ENCODE results near the gene PRKACB.
"Not testable (repeated sequence)": the region's sequence is repeated elsewhere in the genome, so short reads cannot be mapped to it uniquely, and the experiment has no call there.

PRKACB gene

DNA sequence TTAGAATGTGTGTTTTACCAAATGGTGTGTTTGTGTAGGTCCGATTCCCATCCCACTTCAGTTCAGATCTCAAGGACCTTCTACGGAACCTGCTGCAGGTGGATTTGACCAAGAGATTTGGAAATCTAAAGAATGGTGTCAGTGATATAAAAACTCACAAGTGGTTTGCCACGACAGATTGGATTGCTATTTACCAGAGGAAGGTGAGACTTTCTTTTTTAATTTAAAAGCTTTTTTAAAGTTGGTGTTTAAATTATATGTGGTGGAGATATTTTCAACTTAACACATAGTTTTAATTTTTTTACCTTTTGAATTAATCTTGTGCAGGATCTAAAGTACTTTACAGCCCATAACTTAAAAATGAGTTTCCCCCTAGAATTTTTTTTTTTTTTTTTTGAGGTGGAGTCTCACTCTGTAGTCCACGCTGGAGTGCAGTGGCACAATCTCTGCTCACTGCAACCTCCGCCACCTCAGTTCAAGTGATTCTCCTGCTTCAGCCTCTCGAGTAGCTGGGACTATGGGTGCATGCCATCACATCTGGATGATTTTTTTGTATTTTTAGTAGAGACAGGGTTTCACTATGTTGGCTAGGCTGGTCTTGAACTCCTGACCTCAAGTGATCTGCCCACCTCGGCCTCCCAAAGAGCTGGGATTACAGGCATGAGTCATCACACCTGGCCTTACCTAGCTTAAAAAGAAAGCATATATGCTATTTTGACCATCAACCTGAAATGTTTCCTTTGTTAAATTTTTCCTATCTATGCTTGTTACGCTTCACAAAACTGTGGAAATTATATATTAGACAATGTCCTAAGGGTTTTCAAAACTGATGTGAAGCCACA, 70.3 kb downstream of the PRKACB start:
- H3K36me3 Mint-ChIP-seq, result peaks cover 26% of the 10 kb centered on the region
- H3K4me1 Mint-ChIP-seq, result peaks cover 9% of the 10 kb centered on the region
- H3K4me3 Mint-ChIP-seq, result no peak overlapping the region
- no peaks in the 10 kb centered on the region for H3K27me3 Mint-ChIP-seq
- no peak for DNase-seq (ENCODE audit: low spot score in 2 of 2)
- no peak overlapping the region for H3K27ac Mint-ChIP-seq
- peaks cover 1% of the 10 kb centered on the region for H3K9me3 Mint-ChIP-seq
- no peak for ATAC-seq (ENCODE audit: low read depth)

DNA sequence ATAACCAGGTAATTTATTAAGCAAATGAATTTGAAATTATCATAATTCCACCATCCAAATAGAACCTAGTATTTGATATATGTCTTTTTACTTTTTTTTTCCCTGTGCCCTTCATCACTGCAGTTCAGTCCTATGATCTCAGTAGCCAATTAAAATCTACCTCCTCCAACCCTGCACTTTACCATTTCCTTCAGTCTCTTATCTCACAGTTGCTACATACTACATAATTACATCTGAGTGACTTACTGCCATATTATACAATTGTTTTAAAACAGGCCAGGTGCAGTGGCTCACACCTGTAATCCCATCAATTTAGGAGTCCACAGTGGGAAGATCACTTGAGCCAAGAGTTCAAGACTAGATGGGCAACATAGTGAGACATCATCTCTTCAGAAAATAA, 73.2 kb downstream of the PRKACB start:
- DNase-seq (ENCODE audit: low spot score in 2 of 2) (no peak), ATAC-seq (ENCODE audit: low read depth) (no peak)
- Mint-ChIP-seq H3K27ac (peak overlapping the region; percentile 42), H3K4me1 (peaks cover 9% of the 10 kb centered on the region), H3K4me3 (no peak overlapping the region), H3K9me3 (peaks cover 5% of the 10 kb centered on the region), H3K36me3 (peaks cover 49% of the 10 kb centered on the region), H3K27me3 (no peaks in the 10 kb centered on the region)

DNA sequence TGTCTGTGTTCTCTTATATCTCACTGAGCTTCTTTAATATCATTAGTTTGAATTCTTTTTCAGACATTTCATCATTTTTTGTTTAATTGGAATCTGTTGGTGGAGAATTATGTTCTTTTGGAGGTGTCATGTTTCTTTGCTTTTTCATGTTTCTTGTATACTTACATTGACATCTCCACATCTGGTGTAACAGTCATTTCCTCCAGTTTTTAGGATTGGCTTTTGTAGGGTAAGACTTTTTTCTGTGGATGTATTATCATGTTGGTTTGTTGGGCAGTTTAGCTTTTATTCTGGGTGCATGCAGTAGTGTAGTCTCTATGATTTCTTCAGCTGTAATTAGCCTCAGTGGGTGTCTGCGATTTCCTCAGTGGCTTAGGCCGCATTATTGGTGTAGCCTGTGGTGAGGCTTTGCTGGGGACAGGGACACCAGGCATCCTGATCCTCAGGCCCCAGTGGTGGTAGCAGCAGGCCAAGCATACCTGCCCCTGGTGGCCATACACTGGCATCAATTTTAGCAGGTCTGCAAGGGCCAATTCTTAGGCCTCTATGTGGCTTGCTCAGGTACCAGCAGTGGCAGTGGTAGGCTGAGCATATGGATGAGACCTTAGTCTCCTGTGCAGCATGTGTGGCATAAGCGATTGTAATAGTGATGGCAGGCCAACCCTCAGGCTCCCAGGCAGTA, 79.8 kb downstream of the PRKACB start:
- peaks cover 16% of the 10 kb centered on the region for H3K9me3 Mint-ChIP-seq
- peaks cover 6% of the 10 kb centered on the region for H3K4me1 Mint-ChIP-seq
- H3K27ac Mint-ChIP-seq, result no peak overlapping the region
- H3K36me3 Mint-ChIP-seq, result peaks cover 55% of the 10 kb centered on the region
- no peak overlapping the region for H3K4me3 Mint-ChIP-seq
- no peaks in the 10 kb centered on the region for H3K27me3 Mint-ChIP-seq
- no peak for ATAC-seq (ENCODE audit: low read depth)
- DNase-seq (ENCODE audit: low spot score in 2 of 2), result no peak

DNA sequence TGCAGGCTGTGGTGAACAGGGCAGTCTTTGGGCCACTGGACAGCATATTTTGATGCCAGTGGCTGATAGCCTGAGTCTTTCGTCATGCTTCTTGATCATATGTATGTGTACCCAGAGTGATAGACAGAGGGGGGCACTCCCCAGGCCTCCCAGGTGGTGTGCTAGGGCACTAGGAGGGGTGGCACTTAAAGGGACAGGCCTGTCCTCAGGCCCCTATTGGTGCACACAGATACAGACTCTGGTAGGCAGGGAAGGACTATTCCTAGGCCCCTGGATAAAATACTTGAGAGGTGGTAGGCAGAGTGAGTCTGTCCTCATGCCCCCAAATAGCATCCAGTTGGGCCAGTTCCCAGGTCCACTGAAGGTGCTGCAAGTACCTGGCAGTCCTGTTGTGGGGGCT, 80.8 kb downstream of the PRKACB start:
- Mint-ChIP-seq H3K4me3 (no peak overlapping the region), H3K4me1 (peaks cover 6% of the 10 kb centered on the region), H3K9me3 (peaks cover 16% of the 10 kb centered on the region), H3K27me3 (no peaks in the 10 kb centered on the region), H3K27ac (no peak overlapping the region), H3K36me3 (peaks cover 48% of the 10 kb centered on the region)
- DNase-seq (ENCODE audit: low spot score in 2 of 2), result no peak
- no peak for ATAC-seq (ENCODE audit: low read depth)

DNA sequence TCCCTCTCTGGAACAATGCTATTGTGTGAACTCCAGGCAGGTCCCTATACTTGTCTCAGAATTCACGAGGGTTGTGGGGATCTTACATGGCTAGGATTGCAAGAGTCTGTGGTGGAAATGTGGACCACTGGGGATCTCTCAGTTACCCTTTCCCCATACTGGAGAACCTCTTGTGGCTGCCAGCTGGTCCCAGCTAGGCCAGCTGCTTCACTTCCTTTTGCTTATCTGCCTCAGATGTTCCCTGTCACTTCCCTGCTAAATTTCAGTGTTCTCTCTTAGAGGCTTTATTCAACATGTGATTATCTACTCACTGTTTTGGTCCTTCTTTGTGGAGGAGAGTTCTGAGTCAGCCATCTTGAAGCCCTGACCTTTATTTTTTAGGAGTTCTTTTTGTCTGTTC, 81.6 kb downstream of the PRKACB start:
- Mint-ChIP-seq H3K36me3 (peaks cover 43% of the 10 kb centered on the region), H3K4me3 (no peak overlapping the region), H3K27ac (peak overlapping the region; percentile 35), H3K9me3 (peaks cover 16% of the 10 kb centered on the region), H3K27me3 (no peaks in the 10 kb centered on the region), H3K4me1 (peaks cover 6% of the 10 kb centered on the region)
- ATAC-seq (ENCODE audit: low read depth), result no peak
- no peak for DNase-seq (ENCODE audit: low spot score in 2 of 2)

DNA sequence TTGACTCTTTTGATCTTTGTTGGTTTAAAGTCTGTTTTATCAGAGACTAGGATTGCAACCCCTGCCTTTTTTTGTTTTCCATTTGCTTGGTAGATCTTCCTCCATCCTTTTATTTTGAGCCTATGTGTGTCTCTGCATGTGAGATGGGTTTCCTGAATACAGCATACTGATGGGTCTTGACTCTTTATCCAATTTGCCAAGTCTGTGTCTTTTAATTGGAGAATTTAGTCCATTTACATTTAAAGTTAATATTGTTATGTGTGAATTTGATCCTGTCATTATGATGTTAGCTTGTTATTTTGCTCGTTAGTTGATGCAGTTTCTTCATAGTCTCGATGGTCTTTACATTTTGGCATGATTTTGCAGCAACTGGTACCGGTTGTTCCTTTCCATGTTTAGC, 88.6 kb downstream of the PRKACB start:
- not testable (repeated sequence) for H3K9me3 Mint-ChIP-seq; ATAC-seq (ENCODE audit: low read depth)

DNA sequence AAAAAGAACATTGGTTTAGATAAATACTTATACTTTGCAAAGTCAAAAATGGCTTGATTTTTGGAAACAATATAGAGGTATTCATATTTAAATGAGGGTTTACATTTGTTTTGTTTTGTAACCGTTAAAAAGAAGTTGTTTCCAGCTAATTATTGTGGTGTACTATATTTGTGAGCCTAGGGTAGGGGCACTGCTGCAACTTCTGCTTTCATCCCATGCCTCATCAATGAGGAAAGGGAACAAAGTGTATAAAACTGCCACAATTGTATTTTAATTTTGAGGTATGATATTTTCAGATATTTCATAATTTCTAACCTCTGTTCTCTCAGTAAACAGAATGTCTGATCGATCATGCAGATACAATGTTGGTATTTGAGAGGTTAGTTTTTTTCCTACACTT, 92.2 kb downstream of the PRKACB start:
- no peak overlapping the region for H3K27ac Mint-ChIP-seq
- peaks cover 4% of the 10 kb centered on the region for H3K9me3 Mint-ChIP-seq
- no peaks in the 10 kb centered on the region for H3K27me3 Mint-ChIP-seq
- DNase-seq (ENCODE audit: low spot score in 2 of 2), result no peak
- H3K36me3 Mint-ChIP-seq, result peaks cover 45% of the 10 kb centered on the region
- H3K4me3 Mint-ChIP-seq, result no peak overlapping the region
- ATAC-seq (ENCODE audit: low read depth), result no peak
- H3K4me1 Mint-ChIP-seq, result peaks cover 5% of the 10 kb centered on the region

More for the DNA sequence above, 88.6 kb downstream of the PRKACB start:
- DNase-seq (ENCODE audit: low spot score in 2 of 2); H3K4me3 Mint-ChIP-seq; H3K27me3 Mint-ChIP-seq; H3K27ac Mint-ChIP-seq; H3K4me1 Mint-ChIP-seq: not testable (repeated sequence)
- peaks cover 25% of the 10 kb centered on the region for H3K36me3 Mint-ChIP-seq

DNA sequence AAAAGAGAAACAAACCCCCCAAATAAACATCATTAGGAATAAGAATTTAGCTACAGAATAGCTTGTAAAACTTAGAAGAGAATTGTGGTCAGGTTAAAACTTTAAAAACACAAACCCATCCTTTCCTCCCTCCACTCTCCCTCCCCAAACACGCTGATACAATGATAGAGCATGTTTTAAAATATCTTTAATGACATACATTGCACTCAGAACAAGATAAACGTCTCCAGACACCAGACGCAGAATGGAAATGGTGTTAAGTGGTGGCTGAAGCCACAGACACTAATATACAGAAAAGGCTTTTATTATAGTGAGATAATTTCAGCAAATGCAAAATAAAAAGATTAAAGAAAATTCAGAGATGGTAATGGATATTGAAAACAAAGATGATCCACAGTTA, 98.6 kb downstream of the PRKACB start:
- ATAC-seq (ENCODE audit: low read depth) (no peak), DNase-seq (ENCODE audit: low spot score in 2 of 2) (no peak)
- Mint-ChIP-seq H3K36me3 (peaks cover 32% of the 10 kb centered on the region), H3K4me3 (no peak overlapping the region), H3K4me1 (peaks cover 7% of the 10 kb centered on the region), H3K27me3 (no peaks in the 10 kb centered on the region), H3K9me3 (peaks cover 2% of the 10 kb centered on the region), H3K27ac (no peak overlapping the region)

DNA sequence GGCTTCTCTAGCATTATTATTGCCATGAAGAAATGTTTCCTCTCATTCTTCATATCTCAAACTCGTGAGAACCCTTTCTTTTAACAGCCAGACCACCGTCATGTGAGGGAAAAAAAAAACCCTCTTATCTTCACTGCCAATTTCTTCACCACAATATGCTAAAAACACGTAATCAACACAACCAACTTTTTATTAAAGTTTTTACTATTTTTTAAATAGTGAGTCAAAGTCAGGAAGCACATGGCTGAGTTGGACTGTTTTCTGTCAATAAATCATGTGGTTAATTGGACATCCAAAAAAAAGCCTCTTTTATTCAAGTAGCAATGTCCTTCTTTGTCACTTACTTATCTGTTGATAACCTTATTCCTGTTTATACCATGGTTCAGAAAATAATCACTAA, 101.5 kb downstream of the PRKACB start:
- no peak overlapping the region for H3K27ac Mint-ChIP-seq
- ATAC-seq (ENCODE audit: low read depth) (no peak), DNase-seq (ENCODE audit: low spot score in 2 of 2) (no peak)
- H3K4me3 Mint-ChIP-seq, result no peak overlapping the region
- peaks cover 4% of the 10 kb centered on the region for H3K4me1 Mint-ChIP-seq
- H3K27me3 Mint-ChIP-seq, result no peaks in the 10 kb centered on the region
- peaks cover 13% of the 10 kb centered on the region for H3K36me3 Mint-ChIP-seq
- H3K9me3 Mint-ChIP-seq, result peaks cover 2% of the 10 kb centered on the region

DNA sequence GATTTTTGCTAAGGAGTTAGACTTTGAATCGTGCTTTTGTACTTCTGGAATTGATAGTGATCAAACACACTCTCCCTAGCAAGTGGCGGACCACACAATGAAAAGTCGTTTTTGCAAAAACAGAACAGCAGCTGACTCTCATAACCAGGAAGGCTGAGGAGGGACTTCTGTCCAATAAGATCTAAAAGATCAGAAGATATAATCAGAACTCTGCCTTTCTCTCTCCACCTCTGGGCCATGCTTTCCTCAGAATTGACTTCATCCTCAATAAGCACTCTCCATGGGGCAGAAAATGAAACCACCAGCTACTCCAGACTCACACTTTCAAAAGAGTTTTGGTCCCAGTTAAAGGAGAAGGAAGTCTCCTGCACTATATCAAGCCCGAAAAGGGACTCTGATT, 102.1 kb downstream of the PRKACB start:
- Mint-ChIP-seq H3K27me3 (no peaks in the 10 kb centered on the region), H3K4me3 (no peak overlapping the region), H3K27ac (no peak overlapping the region), H3K36me3 (peaks cover 12% of the 10 kb centered on the region), H3K4me1 (peaks cover 4% of the 10 kb centered on the region), H3K9me3 (peaks cover 5% of the 10 kb centered on the region)
- no peak for DNase-seq (ENCODE audit: low spot score in 2 of 2)
- ATAC-seq (ENCODE audit: low read depth), result no peak

DNA sequence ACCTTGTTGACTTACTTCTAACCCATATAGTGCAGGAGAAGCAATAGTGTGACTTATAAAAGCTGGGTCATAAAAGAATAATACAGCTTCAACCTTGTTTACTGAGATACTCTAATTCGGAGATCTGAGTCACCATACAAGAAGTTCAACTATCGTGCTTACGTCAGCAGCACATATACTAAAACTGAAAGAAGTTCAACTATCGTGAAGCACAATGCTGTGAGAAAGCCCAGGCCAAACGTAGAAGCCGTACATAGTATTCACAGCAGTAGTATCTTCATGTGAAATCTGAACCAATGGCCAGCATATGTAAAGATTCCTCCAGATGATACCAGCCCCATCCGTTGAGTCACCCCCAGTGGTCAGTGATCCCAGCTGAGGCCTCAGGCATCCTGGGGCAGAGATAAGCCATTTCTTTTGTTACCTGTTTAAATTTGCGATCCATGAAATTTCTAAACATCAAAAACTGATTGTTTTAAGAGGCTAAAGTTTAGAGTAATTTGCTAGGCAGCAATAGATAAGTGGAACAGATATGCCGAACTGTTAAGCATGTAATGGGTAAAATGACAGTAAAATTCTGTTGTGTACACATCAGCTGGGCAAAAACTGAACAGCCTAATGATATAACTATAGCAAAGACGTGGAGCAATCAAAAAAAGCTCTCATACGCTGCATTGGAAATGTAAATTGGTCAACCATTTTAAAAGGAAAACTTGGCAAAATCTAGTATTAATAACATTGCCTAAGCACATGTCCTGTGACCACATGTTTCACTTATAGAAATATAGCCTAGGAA, 103.6 kb downstream of the PRKACB start:
- ATAC-seq (ENCODE audit: low read depth), result peak; percentile 50
- no peak overlapping the region for H3K27ac Mint-ChIP-seq
- H3K27me3 Mint-ChIP-seq, result no peaks in the 10 kb centered on the region
- DNase-seq (ENCODE audit: low spot score in 2 of 2), result no peak
- peaks cover 3% of the 10 kb centered on the region for H3K36me3 Mint-ChIP-seq
- H3K4me3 Mint-ChIP-seq, result peak overlapping the region; percentile 3
- H3K4me1 Mint-ChIP-seq, result peaks cover 4% of the 10 kb centered on the region
- H3K9me3 Mint-ChIP-seq, result peaks cover 8% of the 10 kb centered on the region

DNA sequence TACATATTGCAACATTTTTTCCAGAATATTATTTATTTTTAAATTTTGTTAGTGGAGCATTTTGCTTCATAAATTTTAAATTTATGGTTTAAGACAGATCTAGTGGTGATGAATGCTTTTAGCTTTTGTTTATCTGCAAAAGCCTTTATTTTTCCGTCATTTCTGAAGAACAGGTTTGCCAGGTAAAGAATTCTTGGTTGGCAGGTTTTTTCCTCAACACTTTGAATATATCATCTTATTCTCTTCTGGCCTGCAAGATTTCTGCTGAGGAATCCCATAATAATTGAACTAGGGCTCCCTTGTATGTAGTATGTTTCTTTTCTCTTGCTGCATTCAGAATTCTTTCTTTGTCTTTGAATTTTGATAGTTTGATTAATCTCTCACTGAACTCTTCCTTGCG, 106.6 kb downstream of the PRKACB start:
- Mint-ChIP-seq H3K4me1 (peaks cover 4% of the 10 kb centered on the region), H3K9me3 (peaks cover 8% of the 10 kb centered on the region), H3K27ac (no peak overlapping the region), H3K4me3 (no peak overlapping the region), H3K36me3 (peaks cover 2% of the 10 kb centered on the region), H3K27me3 (no peaks in the 10 kb centered on the region)
- ATAC-seq (ENCODE audit: low read depth), result no peak
- DNase-seq (ENCODE audit: low spot score in 2 of 2), result no peak

DNA sequence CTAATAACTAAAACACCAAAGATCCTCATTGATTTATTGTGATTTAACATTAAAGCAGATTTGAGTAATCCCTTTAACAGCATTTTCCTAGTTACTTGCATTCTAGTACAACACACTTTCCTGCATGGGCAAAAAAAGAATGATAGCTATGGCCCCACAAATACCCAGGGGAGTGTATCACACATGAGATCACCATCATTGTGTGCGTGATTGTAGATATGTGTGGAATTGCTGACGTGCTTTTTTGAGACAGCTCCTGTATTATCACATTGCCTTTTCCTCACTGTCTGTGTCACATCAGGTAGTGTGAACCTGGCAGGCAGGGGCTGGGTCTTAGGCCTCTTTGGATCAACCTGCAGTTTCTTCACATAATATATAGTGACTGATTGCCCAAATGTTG, 109.0 kb downstream of the PRKACB start:
- DNase-seq (ENCODE audit: low spot score in 2 of 2), result no peak
- H3K27ac Mint-ChIP-seq, result no peak overlapping the region
- no peak overlapping the region for H3K4me3 Mint-ChIP-seq
- H3K36me3 Mint-ChIP-seq, result peaks cover 2% of the 10 kb centered on the region
- peaks cover 8% of the 10 kb centered on the region for H3K9me3 Mint-ChIP-seq
- no peaks in the 10 kb centered on the region for H3K4me1 Mint-ChIP-seq
- ATAC-seq (ENCODE audit: low read depth), result no peak
- no peaks in the 10 kb centered on the region for H3K27me3 Mint-ChIP-seq

DNA sequence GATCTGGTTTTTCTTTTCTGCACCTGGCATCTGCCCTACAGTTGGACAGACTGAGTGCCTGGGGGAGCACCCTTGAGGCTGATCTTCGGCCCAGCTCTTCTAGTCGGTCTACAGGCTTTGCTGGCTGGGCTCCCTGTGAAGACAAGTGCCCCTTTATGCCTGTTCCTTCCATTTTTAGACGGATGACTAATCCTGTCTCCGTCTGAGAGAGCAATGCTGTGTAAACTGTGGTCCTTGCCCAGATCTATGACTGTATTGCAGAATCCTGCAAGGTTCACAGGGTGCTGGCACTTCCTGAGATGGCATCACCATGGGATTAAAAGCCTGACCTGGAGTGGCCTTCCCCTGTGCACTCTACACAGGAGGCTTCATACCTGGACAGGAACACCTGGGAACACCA, 109.8 kb downstream of the PRKACB start:
- Mint-ChIP-seq H3K27me3 (no peaks in the 10 kb centered on the region), H3K36me3 (peaks cover 2% of the 10 kb centered on the region), H3K27ac (no peak overlapping the region), H3K4me3 (no peak overlapping the region), H3K4me1 (no peaks in the 10 kb centered on the region), H3K9me3 (peaks cover 8% of the 10 kb centered on the region)
- DNase-seq (ENCODE audit: low spot score in 2 of 2), result no peak
- ATAC-seq (ENCODE audit: low read depth), result no peak
